Esophagus muscularis mucosa (tissue), 2 donors: Measurements from ENCODE around the gene MYO1D.

Experiments used
- POLR2A ChIP-seq: fragments of 450-650 bp; IDR thresholded peaks from one replicate; pipeline ENCODE4 v1.6.1; 2017; ENCODE audit warnings: antibody characterized with exemption, moderate library complexity, mild to moderate bottlenecking, low read depth
- POLR2AphosphoS5 ChIP-seq, 2 donors: sonication (generic); formaldehyde crosslinking; IDR thresholded peaks; one replicate each; pipeline ENCODE4 v1.6.1; 2017; ENCODE audit warnings: antibody characterized with exemption in 2 of 2

GRCh38 chr17:32805029-32805976, 71.6 kb downstream of the MYO1D start:
- TF ChIP-seq POLR2AphosphoS5 (IDR thresholded peaks at IDR 0.05) (no peak), POLR2A (no peak)
